Loucy (cell line): ENCODE data around the gene NXPE4.
"Not testable (repeated sequence)": the region's sequence is repeated elsewhere in the genome, so short reads cannot be mapped to it uniquely, and the experiment has no call there.

Experiments used
- H2AFZ ChIP-seq: fragments of 200-600 bp; sonication (generic); 2 replicates; pipeline ENCODE4 v1.6.0; 2016; ENCODE audit warnings: antibody characterized with exemption, mild to moderate bottlenecking, low read length, moderate library complexity
- H3F3A ChIP-seq: fragments of 200-600 bp; 2 replicates; pipeline ENCODE4 v1.6.0; 2016; ENCODE audit warnings: antibody characterized with exemption, low read depth, mild to moderate bottlenecking
- H3K27me3 ChIP-seq: fragments of 200-600 bp; sonication (generic); 2 replicates; pipeline ENCODE4 v1.6.1; 2014; ENCODE audit warnings: low read length, mild to moderate bottlenecking; ENCODE audit not compliant: insufficient read depth, poor library complexity, severe bottlenecking
- H3K36me3 ChIP-seq: fragments of 200-600 bp; sonication (generic); 2 replicates; pipeline ENCODE4 v1.6.1; 2016; ENCODE audit warnings: low read length; ENCODE audit not compliant: insufficient read depth
- H3K4me1 ChIP-seq: fragments of 200-600 bp; sonication (generic); 2 replicates; pipeline ENCODE4 v1.5.1; 2014; ENCODE audit warnings: low read length, mild to moderate bottlenecking; ENCODE audit not compliant: insufficient read depth, poor library complexity, severe bottlenecking
- H3K4me2 ChIP-seq: fragments of 200-600 bp; sonication (generic); 2 replicates; pipeline ENCODE4 v1.6.0; 2014; ENCODE audit warnings: antibody characterized with exemption, low read length, low read depth, mild to moderate bottlenecking; ENCODE audit not compliant: poor library complexity, severe bottlenecking
- H3K4me3 ChIP-seq: fragments of 200-600 bp; sonication (generic); 2 replicates; pipeline ENCODE4 v1.5.1; 2014; ENCODE audit warnings: low read length, mild to moderate bottlenecking, mixed read lengths; ENCODE audit not compliant: poor library complexity, severe bottlenecking
- H3K79me2 ChIP-seq: fragments of 200-600 bp; sonication (generic); 2 replicates; pipeline ENCODE4 v1.6.1; 2014; ENCODE audit warnings: low read length; ENCODE audit not compliant: insufficient read depth
- H3K9ac ChIP-seq: fragments of 200-600 bp; sonication (generic); 2 replicates; pipeline ENCODE4 v1.6.0; 2014; ENCODE audit warnings: mild to moderate bottlenecking, low read depth, low read length, moderate library complexity; ENCODE audit not compliant: poor library complexity, severe bottlenecking
- H3K9me2 ChIP-seq: fragments of 200-600 bp; sonication (generic); replicated peaks from 2 replicates; pipeline ENCODE4 v1.6.1; 2016; ENCODE audit warnings: low read depth, low read length, mixed read lengths
- H3K9me3 ChIP-seq: fragments of 200-600 bp; sonication (generic); 2 replicates; pipeline ENCODE4 v1.6.1; 2014; ENCODE audit warnings: mild to moderate bottlenecking, antibody characterized with exemption, low read length, low read depth; ENCODE audit not compliant: insufficient read depth
- H4K20me1 ChIP-seq: fragments of 200-600 bp; sonication (generic); 2 replicates; pipeline ENCODE4 v1.6.0; 2014; ENCODE audit warnings: antibody characterized with exemption, low read length, mild to moderate bottlenecking; ENCODE audit not compliant: insufficient read depth, poor library complexity, severe bottlenecking
- CTCF ChIP-seq: fragments of 200-600 bp; sonication (generic); conservative IDR thresholded peaks from 2 replicates; pipeline ENCODE4 v1.5.1; 2014; ENCODE audit warnings: mild to moderate bottlenecking, antibody characterized with exemption, low read length
- EZH2phosphoT487 ChIP-seq: fragments of 200-600 bp; IDR thresholded peaks from 2 replicates; pipeline ENCODE4 v1.6.1; 2018; ENCODE audit warnings: antibody characterized with exemption, mild to moderate bottlenecking, moderate library complexity, borderline replicate concordance

Gene NXPE4

GRCh38 chr11:114595571-114595970 is at the start of gene NXPE4:
Gene NXPE4 (minus strand): TSS chr11:114595786. CDS start chr11:114594759, 1,027 bp downstream.
- H3K9ac ChIP-seq: no peak within 1 kb of the TSS

GRCh38 chr11:114639440-114639839 is 43.9 kb upstream of the NXPE4 start:
- not testable (repeated sequence) for H3F3A ChIP-seq, H3K4me2 ChIP-seq, H3K4me3 ChIP-seq

More at GRCh38 chr11:114595571-114595970, at the start of gene NXPE4:
- H3K36me3 ChIP-seq: no peaks in the 10 kb centered on the region
- H3F3A ChIP-seq: no peaks in the 10 kb centered on the region
- H3K27me3 ChIP-seq: no peaks in the 10 kb centered on the region
- TF ChIP-seq EZH2phosphoT487 (no peak), CTCF (no peak)
- H3K9me2 ChIP-seq: no peaks in the 10 kb centered on the region
- no peaks in the 10 kb centered on the region for H3K4me1 ChIP-seq
- H2AFZ ChIP-seq: no peak within 1 kb of the TSS
- H4K20me1 ChIP-seq: no peaks in the 10 kb centered on the region
- no peak within 1 kb of the TSS for H3K4me2 ChIP-seq
- H3K9me3 ChIP-seq: no peaks in the 10 kb centered on the region
- H3K4me3 ChIP-seq: no peak within 1 kb of the TSS
- no peaks in the 10 kb centered on the region for H3K79me2 ChIP-seq

GRCh38 chr11:114631445-114631965 is 35.9 kb upstream of the NXPE4 start:
- not testable (repeated sequence) for H3K79me2 ChIP-seq, H3K9me2 ChIP-seq, H3F3A ChIP-seq, H3K9ac ChIP-seq, H2AFZ ChIP-seq, H3K4me1 ChIP-seq, H3K9me3 ChIP-seq, H3K4me3 ChIP-seq, H3K36me3 ChIP-seq, H3K4me2 ChIP-seq, H4K20me1 ChIP-seq, H3K27me3 ChIP-seq

More at GRCh38 chr11:114639440-114639839, 43.9 kb upstream of the NXPE4 start:
- not testable (repeated sequence) for H2AFZ ChIP-seq, H3K79me2 ChIP-seq, H4K20me1 ChIP-seq, H3K9ac ChIP-seq, H3K4me1 ChIP-seq, H3K27me3 ChIP-seq, H3K36me3 ChIP-seq, H3K9me3 ChIP-seq, H3K9me2 ChIP-seq

- Histone ChIP-seq H3K36me3 (no peaks in the 10 kb centered on the region), H3K4me1 (no peaks in the 10 kb centered on the region), H3F3A (no peaks in the 10 kb centered on the region), H3K9me2 (no peaks in the 10 kb centered on the region), H3K4me3 (no peak overlapping the region), H3K9ac (no peak overlapping the region), H4K20me1 (no peaks in the 10 kb centered on the region), H2AFZ (no peak overlapping the region), H3K79me2 (no peaks in the 10 kb centered on the region), H3K9me3 (peaks cover 6% of the 10 kb centered on the region; the same call in 1 of the 2 replicates), H3K27me3 (no peaks in the 10 kb centered on the region), H3K4me2 (no peak overlapping the region)
- no peak for TF ChIP-seq CTCF
- TF ChIP-seq EZH2phosphoT487: no peak
Observed at GRCh38 chr11:114625294-114625693, 29.7 kb upstream of the NXPE4 start.
